Measurements from ENCODE around the gene CHAMP1. TPM values are rescaled to one million over a fixed set of nuclear protein-coding genes. Genes with fewer than 3 reads are reported as not detected.

CHAMP1 gene
- 9.4 and 10.3 TPM in 2 replicates for total RNA-seq

- no peak for TF ChIP-seq CTCF (IDR thresholded peaks at IDR 0.05; ENCODE audit: extremely low read depth, low read depth, low read length)
- H2AFZ ChIP-seq (ENCODE audit: low read length): peak within 1 kb of the TSS; percentile 71
- peak; percentile 98 for DNase-seq (ENCODE audit: insufficient read length, low spot score, missing footprints)
These were observed at the start of gene CHAMP1 for GRCh38 chr13:114314074-114314912. Gene CHAMP1 (plus strand): TSS chr13:114314503. CDS start chr13:114323843, 9,340 bp downstream.

DNA sequence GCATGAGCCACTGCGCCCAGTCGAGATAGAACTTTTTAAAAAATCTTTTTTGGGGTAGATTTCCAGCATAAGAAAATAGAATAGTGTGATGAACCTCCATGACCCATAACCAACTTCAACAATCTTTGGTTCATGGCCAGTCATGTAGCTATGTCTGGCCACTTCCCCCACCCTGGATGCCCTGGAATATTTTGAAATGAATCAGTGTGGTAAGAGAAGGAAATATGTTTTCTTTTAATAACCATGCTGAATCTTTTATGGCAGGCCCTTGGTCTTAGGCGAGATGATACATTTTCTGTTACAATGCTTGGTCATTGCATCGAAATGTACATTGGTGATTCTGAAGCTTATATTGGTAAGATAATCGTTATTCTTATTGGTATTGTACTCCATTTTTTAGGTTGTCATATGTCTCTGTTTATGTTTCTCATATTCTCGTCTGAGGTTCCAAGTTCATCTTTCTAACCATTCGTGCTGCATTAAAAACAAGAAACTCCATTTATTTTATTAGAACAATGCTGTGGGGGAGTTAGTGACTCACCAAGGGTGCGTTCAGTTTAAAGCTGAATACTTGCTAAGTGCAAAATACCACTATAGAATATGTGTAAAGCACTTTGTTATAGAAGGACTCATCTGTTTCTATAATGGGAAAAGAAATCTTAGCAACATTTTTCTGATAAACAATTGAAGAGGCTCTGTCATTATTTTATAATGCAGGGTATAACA lies 49.3 kb upstream of the CHAMP1 start:
- peaks cover 58% of the 10 kb centered on the region for H3K4me1 ChIP-seq (ENCODE audit: insufficient read depth, low read length)
- no peak for TF ChIP-seq CTCF (IDR thresholded peaks at IDR 0.05; ENCODE audit: extremely low read depth, low read depth, low read length)
- H4K20me1 ChIP-seq (ENCODE audit: insufficient read depth, low read length): no peaks in the 10 kb centered on the region
- H3K9me3 ChIP-seq (ENCODE audit: low read depth, low read length): no peaks in the 10 kb centered on the region
- H3K4me3 ChIP-seq (ENCODE audit: insufficient read depth, low read length): peak overlapping the region; percentile 37
- H3K4me2 ChIP-seq (ENCODE audit: insufficient read depth, low read length): peak overlapping the region; percentile 57
- peaks cover 78% of the 10 kb centered on the region for H3K36me3 ChIP-seq (ENCODE audit: insufficient read depth, low read length)
- H3K79me2 ChIP-seq (ENCODE audit: insufficient read depth, low read length): peaks cover 10% of the 10 kb centered on the region
- DNase-seq (ENCODE audit: insufficient read length, low spot score, missing footprints): peak; percentile 90
- H3K27me3 ChIP-seq (ENCODE audit: insufficient read depth, low read length): no peaks in the 10 kb centered on the region
- no peak overlapping the region for H2AFZ ChIP-seq (ENCODE audit: low read length)
- peak overlapping the region; percentile 91 for H3K27ac ChIP-seq (ENCODE audit: low read depth, low read length)

More at GRCh38 chr13:114314074-114314912, at the start of gene CHAMP1:
- Histone ChIP-seq H3K4me3 (ENCODE audit: insufficient read depth, low read length) (peak within 1 kb of the TSS; percentile 88), H4K20me1 (ENCODE audit: insufficient read depth, low read length) (peaks cover 13% of the 10 kb centered on the region), H3K36me3 (ENCODE audit: insufficient read depth, low read length) (no peaks in the 10 kb centered on the region), H3K4me1 (ENCODE audit: insufficient read depth, low read length) (peaks cover 74% of the 10 kb centered on the region), H3K4me2 (ENCODE audit: insufficient read depth, low read length) (peak within 1 kb of the TSS; percentile 94), H3K27ac (ENCODE audit: low read depth, low read length) (peak within 1 kb of the TSS; percentile 99), H3K9me3 (ENCODE audit: low read depth, low read length) (no peaks in the 10 kb centered on the region), H3K79me2 (ENCODE audit: insufficient read depth, low read length) (peaks cover 49% of the 10 kb centered on the region), H3K27me3 (ENCODE audit: insufficient read depth, low read length) (no peaks in the 10 kb centered on the region)

GRCh38 chr13:114266241-114266640 lies 48.1 kb upstream of the CHAMP1 start:
- Histone ChIP-seq H3K4me2 (ENCODE audit: insufficient read depth, low read length) (no peak overlapping the region), H3K27me3 (ENCODE audit: insufficient read depth, low read length) (no peaks in the 10 kb centered on the region), H3K27ac (ENCODE audit: low read depth, low read length) (peak overlapping the region; percentile 91), H2AFZ (ENCODE audit: low read length) (no peak overlapping the region), H3K9me3 (ENCODE audit: low read depth, low read length) (no peaks in the 10 kb centered on the region), H3K36me3 (ENCODE audit: insufficient read depth, low read length) (peaks cover 73% of the 10 kb centered on the region), H4K20me1 (ENCODE audit: insufficient read depth, low read length) (no peaks in the 10 kb centered on the region), H3K79me2 (ENCODE audit: insufficient read depth, low read length) (peaks cover 10% of the 10 kb centered on the region), H3K4me1 (ENCODE audit: insufficient read depth, low read length) (peaks cover 58% of the 10 kb centered on the region), H3K4me3 (ENCODE audit: insufficient read depth, low read length) (no peak overlapping the region)
- DNase-seq (ENCODE audit: insufficient read length, low spot score, missing footprints): no peak
- no peak for TF ChIP-seq CTCF (IDR thresholded peaks at IDR 0.05; ENCODE audit: extremely low read depth, low read depth, low read length)
